Activated CD8-positive, alpha-beta memory T cell treated with anti-CD3 and anti-CD28 coated beads for 24 hours (primary cell): ENCODE results near the gene AATK.

Experiments used
- DNase-seq: peaks from one replicate; pipeline ENCODE4 v3.0.0-alpha.2; 2020

AATK gene

GRCh38 chr17:81166033-81166492, at the start of gene AATK:
TSS of gene AATK (minus strand) at chr17:81166221. CDS start at chr17:81165992, 229 bp downstream.
- no peak for DNase-seq

DNA sequence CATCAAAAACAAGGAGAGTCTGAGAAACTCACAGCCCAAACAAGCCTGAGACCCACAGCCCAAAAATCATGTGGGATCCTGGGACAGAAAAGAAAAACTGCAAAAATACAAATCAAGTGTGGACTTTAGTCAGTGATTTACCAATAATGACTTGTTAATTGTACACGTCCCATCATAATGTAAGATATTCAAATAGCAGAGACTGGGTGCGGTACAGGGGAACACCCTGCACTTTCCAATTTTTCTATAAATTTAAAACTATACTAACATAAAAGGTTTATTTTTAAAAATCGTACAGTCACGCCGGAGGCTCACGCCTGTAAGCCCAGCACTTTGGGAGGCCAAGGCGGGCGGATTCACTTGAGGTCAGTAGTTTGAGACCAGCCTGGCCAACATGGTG, 48.0 kb upstream of the AATK start:
- no peak for DNase-seq

GRCh38 chr17:81212365-81212764, 46.3 kb upstream of the AATK start:
- DNase-seq, result no peak

GRCh38 chr17:81210868-81211267, 44.8 kb upstream of the AATK start:
- no peak for DNase-seq

GRCh38 chr17:81210466-81210865, 44.4 kb upstream of the AATK start:
- DNase-seq, result no peak

DNA sequence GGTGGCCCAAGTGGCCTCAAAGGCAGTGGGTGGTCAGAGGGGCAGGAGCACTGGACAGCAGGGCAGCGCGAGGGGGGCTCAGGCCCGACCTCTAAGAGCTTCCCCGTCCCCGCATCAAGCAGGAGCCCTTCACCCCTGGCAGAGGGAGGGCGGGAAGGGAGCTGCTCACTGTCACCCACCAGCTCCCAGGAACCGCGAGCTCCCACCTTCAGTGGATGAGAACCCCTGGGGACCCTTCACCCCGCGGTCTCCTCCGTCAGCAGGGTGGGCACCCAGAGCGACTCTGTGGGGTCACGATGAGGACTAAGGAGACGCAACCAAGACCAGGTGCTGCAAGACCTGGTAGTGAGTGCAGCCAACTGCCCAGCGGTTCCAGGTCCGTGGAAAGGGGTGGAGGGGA, 43.1 kb upstream of the AATK start:
- no peak for DNase-seq

DNA sequence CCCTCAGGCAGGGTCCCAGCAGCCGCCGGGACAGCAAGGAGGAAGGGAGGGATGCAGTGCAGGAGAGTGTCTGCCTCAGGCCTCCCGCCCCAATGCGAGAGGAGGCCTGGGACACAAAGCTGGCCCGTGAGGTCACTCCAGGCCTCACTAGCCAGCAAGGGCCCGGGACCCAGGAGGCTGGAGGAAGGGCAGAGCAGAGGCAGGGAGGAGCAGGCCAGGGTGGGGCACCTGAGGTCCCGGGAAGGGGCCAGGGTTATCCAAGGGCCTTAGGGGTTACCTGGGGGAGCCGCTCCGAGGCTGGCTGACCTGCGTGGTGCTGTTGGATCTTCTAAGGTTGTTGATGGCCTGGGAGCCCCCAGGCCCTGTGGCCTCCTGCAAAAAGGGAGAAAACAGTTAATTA, 42.6 kb upstream of the AATK start:
- no peak for DNase-seq

DNA sequence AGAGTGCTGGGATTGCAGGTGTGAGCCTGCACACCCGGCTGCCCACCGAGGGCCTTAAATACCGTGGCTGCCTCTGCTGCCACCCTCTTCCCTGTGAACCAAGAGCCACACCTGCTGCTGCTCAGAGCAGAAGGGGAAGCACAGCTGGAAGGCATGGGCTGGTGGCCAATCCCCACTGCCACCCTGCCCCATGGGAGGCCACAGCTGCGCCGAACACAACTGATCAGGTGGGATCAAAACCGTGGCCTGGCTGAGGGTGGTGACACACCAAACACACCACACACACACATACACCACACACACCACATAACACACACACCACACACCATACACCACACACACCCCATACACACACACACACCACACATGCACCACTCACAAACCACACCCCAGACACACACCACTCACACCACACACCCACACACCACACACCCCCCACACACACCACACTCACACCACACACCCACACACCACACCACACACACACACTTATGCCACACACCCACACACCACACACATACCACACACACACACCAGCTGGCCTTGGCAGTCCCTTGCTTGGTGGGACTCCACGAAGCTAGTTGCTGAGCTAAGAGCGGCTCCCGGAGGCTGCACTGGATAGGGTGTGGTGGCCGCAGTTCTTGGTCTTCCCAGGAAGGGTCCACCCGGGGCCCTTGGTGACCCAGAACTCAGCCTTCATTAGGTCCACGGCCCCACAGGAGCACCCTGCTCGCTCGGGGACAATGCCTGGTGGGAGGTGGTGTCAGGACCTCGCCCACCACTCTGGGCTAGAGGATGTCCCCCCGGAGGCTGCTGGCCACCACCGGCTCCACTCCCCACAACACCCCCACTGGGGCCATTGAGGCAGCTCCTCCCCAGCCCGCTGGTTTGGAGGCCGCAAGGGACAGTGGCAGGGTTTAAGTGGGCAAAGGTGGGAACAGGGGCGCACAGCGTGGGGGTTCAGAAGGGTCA, 41.9 kb upstream of the AATK start:
- DNase-seq, result no peak

GRCh38 chr17:81206657-81207056, 40.6 kb upstream of the AATK start:
- DNase-seq, result no peak

DNA sequence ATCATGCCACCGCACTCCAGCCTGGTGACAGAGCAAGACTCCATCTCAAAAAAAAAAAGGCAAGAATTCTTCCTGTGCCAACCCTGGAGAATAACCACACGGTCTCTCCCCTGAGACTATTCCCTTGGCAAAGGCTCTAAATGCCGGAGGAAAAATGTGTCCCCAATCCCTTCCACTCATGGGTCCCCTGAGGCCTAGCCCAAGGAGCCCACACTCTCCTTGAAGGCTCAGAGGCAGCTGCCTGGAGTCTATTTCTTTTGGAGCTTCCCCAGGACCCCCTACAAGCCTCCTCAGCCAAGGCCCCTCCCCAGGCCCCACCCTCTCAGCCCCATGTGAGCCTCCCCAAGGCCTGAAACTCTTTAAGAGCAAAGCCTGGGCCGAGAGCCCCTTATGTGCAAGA, 40.1 kb upstream of the AATK start:
- no peak for DNase-seq

DNA sequence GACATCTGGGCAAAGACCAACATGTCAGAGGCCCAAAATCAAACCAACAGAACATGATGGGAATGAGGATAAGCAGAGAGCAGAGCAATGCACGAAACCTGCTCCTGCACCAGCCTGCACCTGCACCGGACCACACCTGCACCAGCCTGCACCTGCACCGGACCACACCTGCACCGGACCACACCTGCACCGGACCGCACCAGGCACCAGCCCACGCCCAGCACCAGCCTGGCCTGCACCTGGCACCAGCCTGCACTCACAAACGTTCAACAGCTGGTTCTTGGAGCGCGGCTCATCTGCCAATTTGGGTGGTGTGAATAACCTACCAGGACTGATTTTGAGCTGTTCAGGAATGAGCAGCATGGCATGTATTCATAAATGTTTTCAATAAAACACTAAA, 38.6 kb upstream of the AATK start:
- DNase-seq, result no peak

GRCh38 chr17:81203136-81203535, 37.1 kb upstream of the AATK start:
- DNase-seq, result no peak

- no peak for DNase-seq
Observed at GRCh38 chr17:81202318-81202717, 36.3 kb upstream of the AATK start.

DNA sequence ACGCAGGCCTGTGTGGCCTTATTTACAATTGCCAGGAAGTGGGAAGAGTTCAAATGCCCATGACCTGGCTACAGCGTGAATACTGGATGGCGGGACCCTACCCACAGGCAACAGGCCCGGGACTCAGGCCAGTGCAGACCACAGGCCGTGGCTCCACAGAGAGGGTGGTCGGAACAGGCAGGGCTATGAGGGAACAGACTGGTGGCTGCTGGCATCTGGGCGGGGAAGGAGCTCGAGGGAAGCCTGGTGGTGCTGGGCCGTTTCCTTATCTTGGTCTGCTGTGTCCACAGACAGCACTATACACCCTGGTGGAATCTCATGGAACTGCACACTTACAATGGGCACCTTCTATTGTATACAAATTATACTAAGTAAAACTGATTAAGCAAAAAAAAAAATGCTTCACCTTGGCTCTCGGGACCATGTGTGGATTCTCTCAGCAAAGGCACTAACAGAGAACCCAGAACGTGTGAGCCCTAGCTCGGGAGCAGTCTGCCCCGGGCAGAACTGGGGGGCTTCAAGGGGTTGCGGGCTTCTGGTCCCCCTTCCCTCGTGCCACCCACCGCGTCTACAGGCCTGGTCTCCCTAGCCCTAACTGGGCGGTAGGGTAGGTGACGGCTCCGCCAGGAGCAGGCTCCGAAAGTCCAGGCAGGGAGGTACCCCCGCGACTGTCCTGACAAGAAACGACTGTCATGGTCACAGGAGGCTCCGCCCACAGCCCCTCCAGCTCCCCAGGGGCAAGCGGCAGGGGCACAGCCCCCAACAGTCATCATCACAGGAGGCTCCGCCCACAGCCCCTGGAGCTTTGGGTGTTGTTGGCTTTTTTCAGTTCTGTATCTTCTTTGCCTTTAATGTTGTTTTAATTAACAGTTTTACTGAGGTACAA, 34.9 kb upstream of the AATK start:
- no peak for DNase-seq

DNA sequence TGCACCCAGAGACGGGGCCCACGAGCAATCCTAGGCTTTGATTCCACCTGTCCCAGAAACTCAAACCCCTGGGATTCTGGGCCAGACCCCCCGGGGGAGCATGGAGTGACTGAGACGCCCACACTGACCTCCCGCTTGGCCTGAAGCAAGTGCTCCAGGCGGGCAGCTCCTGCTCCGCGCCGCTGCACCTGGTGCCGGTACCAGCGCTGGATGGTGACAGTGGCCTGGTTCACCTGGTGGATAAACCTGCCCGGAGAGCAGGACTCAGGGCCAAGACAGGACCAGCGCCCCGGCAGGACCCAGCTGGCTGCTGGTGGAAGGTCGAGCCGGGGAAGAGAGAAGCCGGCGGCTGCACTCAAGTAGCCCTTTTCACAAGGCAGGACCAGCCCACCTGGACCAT, 34.2 kb upstream of the AATK start:
- no peak for DNase-seq

GRCh38 chr17:81199482-81199830, 33.4 kb upstream of the AATK start:
- no peak for DNase-seq

DNA sequence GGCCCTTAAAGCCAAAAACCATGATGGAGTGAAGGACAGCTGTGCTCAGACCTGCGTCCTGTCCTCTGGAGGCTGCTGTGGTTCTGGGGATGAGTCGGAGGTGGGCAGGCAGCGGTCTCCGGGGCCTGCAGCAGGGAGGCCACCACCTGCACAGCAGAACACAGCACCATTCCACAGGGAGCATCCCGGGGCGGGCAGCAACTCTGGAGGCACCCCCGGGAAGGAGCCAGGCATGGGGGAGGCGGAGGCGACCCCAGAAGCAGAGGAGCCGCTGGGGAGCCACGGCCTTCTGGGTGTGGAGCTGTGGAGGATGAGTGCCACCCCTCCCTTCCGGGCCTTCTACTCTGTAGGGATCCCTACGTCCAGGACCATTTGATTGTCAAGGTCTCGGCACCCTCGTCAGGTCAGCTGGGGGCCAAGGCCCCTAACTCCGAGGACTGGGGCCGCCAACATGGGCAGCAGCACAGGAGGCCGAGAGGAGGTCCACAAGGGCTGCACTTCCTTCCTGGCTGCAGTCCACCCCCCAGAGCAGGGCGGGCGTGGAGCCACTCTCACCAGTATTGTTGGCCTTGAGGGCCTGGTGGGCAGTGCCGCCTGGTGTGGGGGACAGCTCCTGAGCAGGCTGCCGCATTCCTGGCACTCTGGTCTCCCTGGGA, 32.9 kb upstream of the AATK start:
- no peak for DNase-seq

DNA sequence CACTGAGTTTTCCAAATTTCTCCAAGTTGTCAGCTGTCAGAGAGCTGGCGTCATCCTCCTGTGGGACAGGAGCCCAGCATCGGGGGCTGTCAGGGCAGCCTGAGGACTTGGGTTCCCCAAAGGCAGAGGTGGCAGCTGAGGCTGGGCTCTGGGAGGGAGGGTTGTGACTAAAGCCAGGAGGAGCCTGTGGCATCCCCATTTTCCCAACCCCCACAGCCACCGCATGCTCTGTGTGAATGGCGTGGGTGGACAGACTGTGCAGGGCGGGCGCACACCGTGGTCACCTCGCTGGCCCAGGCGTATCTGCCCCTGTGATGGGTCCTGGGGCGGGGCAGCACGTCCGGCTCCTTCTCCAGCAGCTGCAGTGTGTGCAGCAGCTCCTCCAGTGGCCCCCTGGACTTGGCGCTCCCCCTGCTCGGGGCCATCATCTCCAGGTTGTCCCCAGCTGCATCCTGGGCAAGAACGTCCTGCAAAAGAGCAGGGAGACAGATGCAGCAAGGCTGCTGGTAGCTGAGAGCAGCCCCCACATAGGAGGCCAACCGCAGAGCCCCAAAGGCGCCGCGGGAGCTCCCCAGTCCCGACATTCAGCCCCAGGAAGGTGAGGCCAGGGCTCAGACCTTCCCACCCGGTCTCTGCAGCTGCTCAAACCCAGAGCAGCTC, 31.9 kb upstream of the AATK start:
- no peak for DNase-seq

DNA sequence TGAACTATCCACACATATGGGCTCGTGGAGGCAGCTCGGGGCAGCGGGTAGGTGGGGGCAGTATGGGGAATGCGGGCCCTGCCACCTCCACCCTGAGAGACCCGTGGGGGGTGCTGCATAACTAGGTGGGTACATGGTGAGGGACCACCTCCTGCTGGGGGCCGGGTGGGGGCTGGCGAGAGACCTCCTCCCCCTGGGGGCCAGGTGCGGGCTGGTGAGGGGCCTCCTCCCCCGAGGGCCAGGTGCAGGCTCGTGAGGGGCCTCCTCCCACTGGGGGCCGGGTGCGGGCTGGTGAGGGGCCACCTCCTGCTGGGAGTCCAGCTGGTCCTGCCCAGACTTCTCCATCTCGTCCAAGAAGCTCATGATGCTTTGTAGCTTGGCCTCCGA, 31.4 kb upstream of the AATK start:
- DNase-seq, result no peak

DNA sequence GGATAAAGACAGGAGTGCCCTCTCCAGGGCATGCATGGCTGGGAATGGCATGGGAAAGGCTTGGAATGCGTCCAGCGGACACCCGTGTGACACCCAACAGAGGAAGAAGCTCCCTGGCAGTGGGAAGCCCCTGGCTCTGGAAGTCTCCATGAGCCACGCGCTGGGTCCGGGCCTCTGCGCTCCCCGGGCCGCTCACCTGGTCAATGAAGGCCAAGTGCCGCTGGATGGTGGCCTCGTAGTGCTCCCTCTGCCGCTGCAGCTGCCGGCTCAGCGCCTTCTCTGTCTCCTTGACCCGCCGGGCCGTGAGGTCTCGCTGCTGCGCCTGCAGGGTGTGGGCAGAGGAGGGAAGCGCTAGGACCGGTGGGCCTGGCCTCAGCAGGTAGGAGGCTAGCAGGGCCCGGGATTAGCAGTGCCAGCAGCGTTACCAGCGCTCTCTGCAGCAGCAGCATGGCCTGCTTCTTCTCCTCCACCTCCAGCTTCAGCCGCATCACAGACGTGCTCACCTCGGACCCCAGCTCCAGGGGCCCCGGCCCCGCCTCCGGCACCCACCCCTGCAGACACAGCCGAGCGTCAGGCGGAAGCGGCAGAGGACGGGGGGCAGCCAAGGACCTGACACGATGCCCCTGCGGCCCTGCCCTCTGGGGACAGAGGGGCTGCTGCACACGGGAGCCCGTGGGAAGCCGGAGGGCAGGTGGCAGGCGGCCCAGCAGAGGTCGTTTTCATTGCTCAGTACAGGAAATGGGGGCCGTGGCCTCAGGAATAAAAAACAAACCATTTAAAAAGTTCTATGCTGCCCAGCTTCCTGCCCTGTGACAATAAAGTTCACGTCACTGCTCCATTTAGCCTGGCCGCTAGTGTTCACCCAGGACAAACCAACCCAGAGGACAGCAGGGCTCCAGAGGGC, 30.7 kb upstream of the AATK start:
- no peak for DNase-seq

GRCh38 chr17:81195941-81196495, 30.0 kb upstream of the AATK start:
- DNase-seq, result no peak
